Tibial artery (tissue), 4 donors: ENCODE data around the gene HOXA9.

ENCODE experiments used
- DNase-seq, 2 donors: peaks; one replicate each; pipeline ENCODE4 v3.0.0-alpha.2; 2019
- H3K27ac ChIP-seq, 2 donors: fragments of 200-600 bp; sonication (generic) in 1 of 2; 1 replicate in 1 of 2; 2 replicates in 1 of 2; pipeline ENCODE4 v1.5.1; 2018 to 2019; ENCODE audit warnings: mild to moderate bottlenecking in 1 of 2
- H3K27me3 ChIP-seq, 2 donors: fragments of 200-600 bp; sonication (generic) in 1 of 2; one replicate each; pipeline versions ENCODE4 v1.5.1 to v1.6.0; 2016 to 2019
- H3K36me3 ChIP-seq, 3 donors: fragments of 200-600 bp; sonication (generic) in 2 of 3; one replicate each; pipeline ENCODE4 v1.5.1; 2016 to 2019; ENCODE audit warnings: mild to moderate bottlenecking in 2 of 3
- H3K4me1 ChIP-seq, 4 donors: fragments of 200-600 bp; sonication (generic) in 2 of 4; 1 replicate in 3 of 4; 2 replicates in 1 of 4; pipeline ENCODE4 v1.5.1; 2016 to 2019
- H3K4me3 ChIP-seq, 2 donors: fragments of 200-600 bp; sonication (generic) in 1 of 2; 1 replicate in 1 of 2; 2 replicates in 1 of 2; pipeline ENCODE4 v1.5.1; 2018 to 2019; ENCODE audit warnings: mild to moderate bottlenecking in 2 of 2
- H3K9me3 ChIP-seq, 3 donors: fragments of 200-600 bp; sonication (generic) in 1 of 3; one replicate each; pipeline ENCODE4 v1.5.1; 2016 to 2019
- intact Hi-C: fragments of 100-400 bp; cut with DNase I; formaldehyde crosslinking; loops from one replicate; pipeline ENCODE4 v1.15.0; 2023; ENCODE audit warnings: low total_unique reads
- TF ChIP-seq, protein P1 (sequence below), 2 experiments: fragments of 200-600 bp in 1 of 2; fragments of 450-650 bp in 1 of 2; IDR thresholded peaks; one replicate each; pipeline ENCODE4 v1.5.1; 2017 to 2019; ENCODE audit warnings: antibody characterized with exemption in 2 of 2, mild to moderate bottlenecking in 1 of 2, moderate library complexity in 1 of 2

The HOXA9 gene

DNA sequence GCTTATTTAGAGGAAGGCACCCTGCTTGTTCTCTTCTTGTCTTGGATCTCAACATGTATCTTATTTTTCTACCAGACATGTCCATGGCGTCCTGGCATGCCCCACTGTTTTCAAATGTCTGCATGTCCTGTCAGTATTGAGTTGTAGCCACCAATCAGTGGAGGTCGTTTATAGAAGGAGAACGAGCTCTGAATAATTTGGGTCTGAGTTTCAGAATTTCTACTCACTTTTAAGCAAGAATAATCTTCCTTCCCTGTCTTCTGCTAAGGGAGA lies 37.5 kb upstream of the HOXA9 start:
- Histone ChIP-seq H3K27me3 (peaks cover 4 to 97% of the 10 kb centered on the region in 2 donors), H3K9me3 (no peaks in the 10 kb centered on the region), H3K4me3 (no peak overlapping the region), H3K36me3 (no peaks in the 10 kb centered on the region), H3K27ac (no peak overlapping the region), H3K4me1 (peaks cover 0 to 48% (median 26%) of the 10 kb centered on the region in 4 donors)
- no peak for DNase-seq
- TF ChIP-seq, protein P1, sequence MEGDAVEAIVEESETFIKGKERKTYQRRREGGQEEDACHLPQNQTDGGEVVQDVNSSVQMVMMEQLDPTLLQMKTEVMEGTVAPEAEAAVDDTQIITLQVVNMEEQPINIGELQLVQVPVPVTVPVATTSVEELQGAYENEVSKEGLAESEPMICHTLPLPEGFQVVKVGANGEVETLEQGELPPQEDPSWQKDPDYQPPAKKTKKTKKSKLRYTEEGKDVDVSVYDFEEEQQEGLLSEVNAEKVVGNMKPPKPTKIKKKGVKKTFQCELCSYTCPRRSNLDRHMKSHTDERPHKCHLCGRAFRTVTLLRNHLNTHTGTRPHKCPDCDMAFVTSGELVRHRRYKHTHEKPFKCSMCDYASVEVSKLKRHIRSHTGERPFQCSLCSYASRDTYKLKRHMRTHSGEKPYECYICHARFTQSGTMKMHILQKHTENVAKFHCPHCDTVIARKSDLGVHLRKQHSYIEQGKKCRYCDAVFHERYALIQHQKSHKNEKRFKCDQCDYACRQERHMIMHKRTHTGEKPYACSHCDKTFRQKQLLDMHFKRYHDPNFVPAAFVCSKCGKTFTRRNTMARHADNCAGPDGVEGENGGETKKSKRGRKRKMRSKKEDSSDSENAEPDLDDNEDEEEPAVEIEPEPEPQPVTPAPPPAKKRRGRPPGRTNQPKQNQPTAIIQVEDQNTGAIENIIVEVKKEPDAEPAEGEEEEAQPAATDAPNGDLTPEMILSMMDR (IDR thresholded peaks at IDR 0.05), result no peak
- intact Hi-C loops, result loop anchor here (10.0 kb wide), 1 partner anchor 372 kb away; no protein-coding TSS in a partner anchor

DNA sequence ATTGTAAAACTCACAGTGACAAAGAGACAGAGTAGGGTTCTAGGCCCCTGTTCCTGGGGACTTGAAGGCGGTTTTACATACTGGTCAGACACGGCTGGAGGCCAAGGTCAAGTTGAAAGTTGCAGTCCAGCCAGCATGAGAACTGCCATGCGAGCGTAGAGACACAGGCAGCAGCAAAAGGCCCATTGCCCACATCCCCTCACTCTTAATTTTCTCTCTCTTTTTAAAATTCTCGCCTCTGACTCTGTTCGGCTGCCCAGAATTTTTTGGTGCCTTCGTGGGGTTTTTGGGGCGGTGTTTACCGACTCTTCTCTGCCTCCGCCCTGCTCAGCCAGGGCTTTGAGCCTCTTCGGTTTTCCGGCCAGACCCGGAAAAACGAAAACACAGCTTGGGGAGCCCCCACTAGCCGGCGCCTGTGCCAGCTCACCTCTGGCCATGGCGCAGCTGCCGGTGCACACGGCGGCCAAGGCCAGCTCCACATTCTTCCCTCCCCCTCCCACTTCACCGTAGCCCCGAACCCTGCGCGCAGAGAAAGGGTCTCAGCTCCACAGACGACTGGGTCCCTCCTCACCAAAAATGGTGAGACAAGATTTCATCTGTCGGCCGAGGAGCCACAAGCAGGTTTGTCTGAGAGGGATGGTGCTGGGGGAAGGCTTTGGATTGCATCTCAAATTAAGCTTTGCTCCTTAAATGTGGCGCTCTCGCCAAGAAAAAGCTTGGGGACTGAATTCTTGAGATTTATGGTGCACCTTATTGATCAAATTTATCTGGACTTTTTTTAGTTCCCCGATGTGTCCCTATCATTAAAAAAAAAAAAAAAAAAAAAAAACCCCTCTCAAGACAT lies 36.9 kb upstream of the HOXA9 start:
- Histone ChIP-seq H3K4me1 (peaks cover 0 to 48% (median 26%) of the 10 kb centered on the region in 4 donors), H3K9me3 (no peaks in the 10 kb centered on the region), H3K27ac (no peak overlapping the region), H3K4me3 (no peak overlapping the region), H3K27me3 (peaks cover 4 to 98% of the 10 kb centered on the region in 2 donors), H3K36me3 (no peaks in the 10 kb centered on the region)
- TF ChIP-seq, protein P1 (IDR thresholded peaks at IDR 0.05), result no peak
- DNase-seq, result peak in 1 of 2 donors; percentile 47
- intact Hi-C loops, result loop anchor here (10.0 kb wide), 1 partner anchor 373 kb away; no protein-coding TSS in a partner anchor

DNA sequence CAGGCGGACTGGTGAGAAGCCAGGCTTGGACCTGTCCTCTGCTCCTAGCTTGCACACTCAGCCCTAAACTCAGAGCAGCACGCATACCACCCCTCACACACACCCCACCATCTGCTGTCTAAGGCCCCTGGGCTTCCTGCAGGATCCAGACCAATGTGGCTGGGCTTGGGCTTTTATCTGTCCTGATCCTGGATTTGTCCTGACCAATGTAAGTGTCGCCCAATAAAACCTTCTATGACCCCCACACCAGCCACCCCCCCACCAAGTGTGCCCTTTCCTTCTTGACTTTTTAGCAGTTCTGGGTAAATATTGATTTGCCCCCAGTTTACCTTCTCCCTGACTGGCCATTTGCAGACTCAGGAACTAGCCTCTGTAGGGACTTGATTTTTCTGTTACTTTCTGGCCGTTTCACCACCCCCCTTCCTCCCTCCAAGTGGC lies 36.3 kb upstream of the HOXA9 start:
- Histone ChIP-seq H3K36me3 (no peaks in the 10 kb centered on the region), H3K27me3 (peaks cover 4 to 98% of the 10 kb centered on the region in 2 donors), H3K27ac (no peak overlapping the region), H3K9me3 (no peaks in the 10 kb centered on the region), H3K4me3 (no peak overlapping the region), H3K4me1 (peaks cover 0 to 48% (median 26%) of the 10 kb centered on the region in 4 donors)
- TF ChIP-seq, protein P1 (IDR thresholded peaks at IDR 0.05), result no peak
- peak in 1 of 2 donors; percentile 52 for DNase-seq
- intact Hi-C loops, result loop anchor here (10.0 kb wide), 1 partner anchor 373 kb away; no protein-coding TSS in a partner anchor

DNA sequence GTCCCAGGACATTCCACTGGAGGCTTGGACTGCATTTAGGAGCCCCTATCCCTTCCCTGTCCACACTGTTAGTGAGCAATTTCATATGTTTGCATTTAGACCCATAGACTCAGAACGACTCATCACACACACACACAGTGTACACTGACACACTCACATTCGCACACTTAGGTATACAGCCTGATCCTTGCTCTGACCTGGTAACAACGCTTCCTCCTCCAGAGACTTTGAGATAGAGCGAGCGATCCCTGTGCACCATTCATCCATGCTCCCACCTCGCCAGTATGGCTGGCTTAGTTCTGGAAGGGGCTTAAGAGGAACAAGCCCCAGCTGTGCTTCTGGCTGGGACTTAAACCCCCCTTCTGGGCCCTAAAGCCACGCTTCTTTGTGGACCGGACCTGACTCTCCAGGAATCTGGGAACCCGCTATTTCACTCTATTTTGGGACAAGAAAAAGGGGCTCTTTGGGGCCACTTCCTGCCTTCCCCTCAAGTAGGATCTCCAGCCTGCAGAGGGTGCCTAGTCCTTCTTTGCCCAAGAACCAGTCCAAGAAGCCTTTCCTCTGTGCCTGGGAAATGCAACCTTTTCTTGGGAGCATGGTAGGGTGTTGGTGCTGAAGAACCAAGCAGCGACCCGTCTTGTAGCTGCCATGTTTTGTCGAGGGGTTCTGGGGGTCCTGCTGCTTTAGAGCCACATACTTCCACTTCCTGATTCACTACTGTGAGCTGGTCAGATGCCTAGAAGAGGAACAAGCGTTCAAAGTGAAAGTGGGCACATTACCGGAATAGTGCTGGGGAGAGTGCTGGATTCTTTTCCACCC lies 35.6 kb upstream of the HOXA9 start:
- Histone ChIP-seq H3K4me1 (peaks cover 0 to 48% (median 26%) of the 10 kb centered on the region in 4 donors), H3K4me3 (peak overlapping the region in 1 of 2 donors; percentile 44), H3K27ac (no peak overlapping the region), H3K9me3 (no peaks in the 10 kb centered on the region), H3K27me3 (peaks cover 4 to 97% of the 10 kb centered on the region in 2 donors), H3K36me3 (no peaks in the 10 kb centered on the region)
- DNase-seq, result peak in 1 of 2 donors; percentile 51
- TF ChIP-seq, protein P1 (IDR thresholded peaks at IDR 0.05), result no peak
- intact Hi-C loops, result loop anchor here (10.0 kb wide), 1 partner anchor 374 kb away; no protein-coding TSS in a partner anchor

DNA sequence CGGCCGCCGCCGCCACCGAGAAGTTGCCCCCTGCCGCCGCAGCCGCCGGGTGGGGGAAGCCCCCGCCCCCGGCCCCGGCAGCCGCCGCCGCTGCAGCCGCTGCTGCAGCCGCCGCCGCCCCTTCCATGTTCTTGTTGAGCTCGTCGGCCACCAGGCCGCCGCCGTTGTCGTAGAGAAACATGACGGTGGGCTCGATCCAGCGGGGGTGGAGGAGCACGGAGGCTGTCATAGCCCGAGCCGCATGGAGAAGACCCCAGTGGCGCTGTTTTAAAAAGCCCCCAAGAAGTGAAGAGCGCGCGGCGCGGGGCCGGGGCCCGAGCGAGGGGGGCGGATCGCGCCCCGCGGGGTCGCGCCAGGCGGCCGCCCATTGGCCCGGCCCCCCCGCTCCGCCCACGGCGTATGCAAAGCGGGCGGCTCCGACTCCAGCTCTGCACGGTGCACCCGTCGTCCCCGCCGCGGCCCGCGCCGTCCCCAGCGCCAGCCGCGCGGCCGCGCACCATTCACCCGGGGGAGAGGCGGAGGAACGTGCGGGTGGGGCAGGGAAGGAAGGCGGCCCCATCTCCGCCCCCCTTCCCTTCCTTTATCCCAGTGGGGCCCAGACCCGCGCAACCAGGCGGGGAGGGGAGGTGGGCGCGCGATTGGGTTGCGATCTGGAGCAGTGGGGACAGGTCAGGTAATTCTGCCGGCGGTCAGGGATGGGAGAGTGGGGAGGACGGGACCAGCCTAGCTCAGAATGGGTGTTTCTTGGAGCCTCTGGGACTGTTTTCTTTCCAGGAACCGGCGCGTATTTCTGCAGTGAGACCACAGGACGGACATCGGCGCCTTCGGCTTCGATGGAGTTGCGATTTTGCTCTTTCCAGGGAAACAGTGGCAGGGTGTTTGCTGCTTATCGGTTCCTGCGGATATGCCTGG lies 34.8 kb upstream of the HOXA9 start, which contains the start of gene HOXA13:
Gene HOXA13 (minus strand): TSS at position 243 of the 912 bp plus-strand sequence. CDS start 14 bp downstream, at position 229.
- H3K27me3 ChIP-seq, result peaks cover 4 to 97% of the 10 kb centered on the region in 2 donors
- H3K9me3 ChIP-seq, result no peaks in the 10 kb centered on the region
- TF ChIP-seq, protein P1 (IDR thresholded peaks at IDR 0.05), result no peak
- H3K27ac ChIP-seq, result no peak within 1 kb of the TSS
- no peaks in the 10 kb centered on the region for H3K36me3 ChIP-seq
- DNase-seq, result peak in 1 of 2 donors; percentile 65
- peaks cover 0 to 43% (median 21%) of the 10 kb centered on the region in 4 donors for H3K4me1 ChIP-seq
- intact Hi-C loops, result loop anchor here (10.0 kb wide), 3 partner anchors 375 to 895 kb away; no protein-coding TSS in a partner anchor
- H3K4me3 ChIP-seq, result peak within 1 kb of the TSS; percentile 35 to 44
